GM12864 (cell line): ENCODE measurements around the gene ZNF785.

Source experiments
- DNase-seq: peaks from one replicate; pipeline ENCODE4 v3.0.0-alpha.2; 2011; ENCODE audit warnings: low read depth
- H3K4me3 ChIP-seq: 2 replicates; pipeline ENCODE4 v1.5.1; 2011; ENCODE audit warnings: mild to moderate bottlenecking, low read depth, low read length, control low read depth
- TF ChIP-seq, protein P1 (sequence below): IDR thresholded peaks from 2 replicates; pipeline ENCODE4 v1.5.1; 2011; ENCODE audit warnings: low read depth, mild to moderate bottlenecking, moderate library complexity, low read length, control low read depth, inconsistent platforms; ENCODE audit errors: missing control alignments

The ZNF785 gene

DNA sequence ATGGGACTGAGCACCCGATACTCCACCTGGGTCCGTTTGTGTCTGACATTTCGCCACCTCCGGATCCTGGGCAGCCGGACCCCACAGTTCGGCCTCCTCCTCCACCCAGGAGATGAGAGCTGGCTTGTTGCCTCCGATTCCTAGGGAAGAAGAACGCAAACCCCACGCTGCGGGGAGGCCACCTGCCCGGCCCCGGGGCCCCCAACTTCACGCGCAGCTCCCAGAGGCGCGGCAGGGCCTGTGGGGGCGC, 27.9 kb downstream of the ZNF785 start:
- DNase-seq: no peak
- TF ChIP-seq, protein P1, sequence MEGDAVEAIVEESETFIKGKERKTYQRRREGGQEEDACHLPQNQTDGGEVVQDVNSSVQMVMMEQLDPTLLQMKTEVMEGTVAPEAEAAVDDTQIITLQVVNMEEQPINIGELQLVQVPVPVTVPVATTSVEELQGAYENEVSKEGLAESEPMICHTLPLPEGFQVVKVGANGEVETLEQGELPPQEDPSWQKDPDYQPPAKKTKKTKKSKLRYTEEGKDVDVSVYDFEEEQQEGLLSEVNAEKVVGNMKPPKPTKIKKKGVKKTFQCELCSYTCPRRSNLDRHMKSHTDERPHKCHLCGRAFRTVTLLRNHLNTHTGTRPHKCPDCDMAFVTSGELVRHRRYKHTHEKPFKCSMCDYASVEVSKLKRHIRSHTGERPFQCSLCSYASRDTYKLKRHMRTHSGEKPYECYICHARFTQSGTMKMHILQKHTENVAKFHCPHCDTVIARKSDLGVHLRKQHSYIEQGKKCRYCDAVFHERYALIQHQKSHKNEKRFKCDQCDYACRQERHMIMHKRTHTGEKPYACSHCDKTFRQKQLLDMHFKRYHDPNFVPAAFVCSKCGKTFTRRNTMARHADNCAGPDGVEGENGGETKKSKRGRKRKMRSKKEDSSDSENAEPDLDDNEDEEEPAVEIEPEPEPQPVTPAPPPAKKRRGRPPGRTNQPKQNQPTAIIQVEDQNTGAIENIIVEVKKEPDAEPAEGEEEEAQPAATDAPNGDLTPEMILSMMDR: no peak
- peak overlapping the region; percentile 85 for H3K4me3 ChIP-seq

DNA sequence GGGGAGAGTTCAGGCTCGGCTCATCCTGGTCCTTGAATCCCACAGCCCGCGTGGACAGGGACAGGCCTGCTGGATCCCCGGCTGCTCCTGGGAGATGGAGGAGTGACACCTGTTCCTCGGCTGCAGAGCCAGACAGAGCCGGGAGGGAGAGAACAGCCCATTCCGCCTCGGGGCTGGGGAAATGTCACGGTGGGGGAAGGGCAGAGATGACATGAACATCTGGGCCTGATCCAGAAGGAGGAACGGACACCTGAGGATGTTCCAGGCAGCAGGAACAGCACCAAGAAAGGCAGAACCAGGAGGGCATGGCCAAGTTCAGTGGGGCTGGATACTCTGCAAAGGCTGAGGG, 29.4 kb downstream of the ZNF785 start:
- TF ChIP-seq, protein P1: no peak
- no peak for DNase-seq
- no peak overlapping the region for H3K4me3 ChIP-seq

DNA sequence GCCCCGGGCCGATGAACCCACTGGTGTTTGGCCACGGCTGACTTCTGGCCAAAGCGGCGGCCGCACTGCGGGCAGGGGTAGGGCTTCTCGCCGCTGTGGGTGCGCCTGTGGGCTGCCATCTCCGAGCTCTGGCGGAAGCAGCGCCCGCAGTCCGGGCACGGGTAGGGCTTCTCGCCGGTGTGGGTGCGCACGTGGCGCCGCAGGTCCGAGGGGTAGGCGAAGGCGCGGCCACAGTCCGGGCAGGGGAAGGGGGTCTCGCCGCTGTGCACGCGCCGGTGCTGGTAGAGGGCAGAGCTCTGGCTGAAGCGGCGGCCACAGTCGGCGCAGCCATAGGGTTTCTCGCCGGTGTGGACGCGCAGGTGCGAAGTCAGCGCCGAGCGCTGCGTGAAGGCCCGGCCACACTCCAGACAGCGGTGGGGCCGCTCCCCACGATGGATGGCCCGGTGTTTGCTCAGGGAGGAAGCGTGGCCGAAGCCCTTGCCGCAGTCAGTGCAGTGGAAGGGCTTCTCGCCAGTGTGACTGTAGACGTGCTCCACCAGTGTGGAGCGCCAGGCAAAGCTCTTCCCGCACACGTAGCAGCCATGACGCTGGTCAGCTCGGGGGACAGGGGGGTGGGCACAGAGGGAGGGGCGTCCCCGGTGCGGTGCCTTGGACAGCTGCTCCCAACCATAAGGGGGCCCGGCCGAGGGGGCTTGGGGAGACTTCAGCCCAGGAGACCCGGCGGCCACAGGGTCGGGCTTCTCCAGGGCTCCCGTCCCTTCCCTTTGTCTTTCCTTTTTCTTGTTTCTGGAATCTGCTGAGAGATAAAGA, 30.0 kb downstream of the ZNF785 start:
- no peak for DNase-seq
- TF ChIP-seq, protein P1: no peak
- no peak overlapping the region for H3K4me3 ChIP-seq

DNA sequence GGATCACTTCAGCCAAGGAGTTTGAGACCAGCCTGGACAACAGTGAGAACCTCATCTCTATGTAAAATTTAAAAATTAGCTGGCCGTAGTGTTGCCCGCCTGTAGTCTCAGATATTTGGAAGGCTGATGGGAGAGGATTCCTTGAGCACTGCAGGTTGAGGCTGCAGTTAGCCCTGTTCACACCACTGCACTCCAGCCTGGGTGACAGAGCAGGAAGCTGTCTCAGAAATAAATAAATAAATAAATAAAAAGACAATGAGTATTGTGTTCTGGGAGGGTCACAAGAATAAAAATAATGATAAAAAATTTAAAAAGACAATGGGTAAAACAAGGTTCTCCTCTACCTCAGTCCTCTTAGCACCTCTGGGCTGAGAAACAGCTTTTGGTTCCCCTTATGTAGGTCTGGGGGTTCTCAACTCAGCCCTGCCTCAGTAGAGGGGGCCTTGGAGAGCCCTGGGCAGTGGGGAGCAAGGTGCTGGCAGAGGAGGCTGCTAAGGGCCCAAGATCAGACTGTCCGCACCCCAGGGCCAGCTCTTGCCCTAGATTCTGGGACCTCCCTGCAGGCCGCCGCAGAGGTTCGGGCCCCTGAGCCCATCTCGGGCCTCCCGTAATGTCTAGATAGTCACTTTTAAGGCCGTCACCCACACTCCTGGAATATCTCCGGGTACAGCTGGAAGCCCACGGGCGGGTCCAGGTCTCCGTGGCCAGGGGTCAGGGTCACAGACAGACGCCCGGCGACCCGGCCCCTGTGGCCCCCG, 30.8 kb downstream of the ZNF785 start:
- TF ChIP-seq, protein P1: no peak
- no peak for DNase-seq
- no peak overlapping the region for H3K4me3 ChIP-seq

DNA sequence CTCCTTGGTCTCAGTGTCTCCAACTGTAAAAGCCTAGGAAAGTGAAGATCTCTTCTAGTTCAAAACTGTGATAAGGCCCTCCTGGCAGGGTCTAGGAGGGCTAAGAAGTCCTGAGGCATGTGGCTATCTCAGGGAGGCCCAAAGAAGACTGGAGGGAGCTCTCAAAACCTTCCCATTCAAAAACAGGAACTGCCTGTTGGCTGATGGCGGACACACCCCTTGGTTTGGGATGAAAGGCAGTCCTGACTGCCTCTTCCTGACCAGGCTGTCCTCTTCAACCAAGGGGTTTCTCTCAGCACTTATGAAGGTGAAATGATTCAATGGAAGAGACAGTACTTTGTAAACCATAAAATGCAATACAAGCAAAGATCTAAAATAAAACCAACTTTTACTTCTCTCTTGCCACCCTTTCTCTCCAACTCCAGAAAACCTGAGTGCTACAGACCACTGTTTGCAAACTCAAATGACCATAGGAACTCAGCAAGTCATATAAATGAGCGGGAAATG, 32.1 kb downstream of the ZNF785 start:
- no peak overlapping the region for H3K4me3 ChIP-seq
- no peak for DNase-seq
- TF ChIP-seq, protein P1: no peak

DNA sequence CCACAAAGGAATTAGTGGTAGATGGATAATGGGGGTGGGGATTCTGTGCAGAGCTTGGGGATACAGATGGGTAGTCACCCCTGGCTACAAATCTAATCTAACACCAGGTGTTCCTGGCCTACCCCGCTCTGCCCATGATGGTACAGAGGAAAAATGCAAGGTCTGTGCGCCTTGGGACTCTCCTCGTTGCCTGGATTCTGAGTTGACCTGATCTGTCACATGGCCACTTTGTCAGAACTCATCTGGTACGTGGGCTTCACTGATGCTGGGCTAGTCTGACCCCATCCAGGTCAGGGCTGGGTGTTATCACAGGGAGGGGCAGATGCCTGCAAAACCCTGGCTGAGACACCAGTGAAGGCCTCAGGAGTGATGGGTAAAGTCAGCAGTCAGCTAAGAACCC, 32.5 kb downstream of the ZNF785 start:
- TF ChIP-seq, protein P1: no peak
- no peak for DNase-seq
- H3K4me3 ChIP-seq: no peak overlapping the region

DNA sequence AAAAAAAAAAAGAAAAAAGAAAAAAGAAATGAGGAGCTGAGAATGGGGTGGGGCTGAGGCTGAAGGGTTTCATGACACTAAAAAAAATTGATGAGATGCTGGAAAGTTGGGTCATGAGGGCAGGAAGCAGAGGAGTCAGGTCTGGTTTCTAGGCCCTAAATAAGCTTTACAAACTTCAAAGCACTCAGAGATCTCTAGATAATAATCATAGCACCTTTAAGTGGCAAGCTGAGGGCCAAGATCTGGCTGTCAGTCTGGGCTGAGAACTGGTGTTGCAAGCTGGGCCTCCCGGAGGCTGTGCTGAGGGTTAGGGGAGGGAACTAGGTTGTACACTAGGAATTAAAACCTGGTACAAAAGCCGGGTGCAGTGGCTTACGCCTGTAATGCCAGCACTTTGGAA, 33.7 kb downstream of the ZNF785 start:
- no peak overlapping the region for H3K4me3 ChIP-seq
- no peak for DNase-seq
- TF ChIP-seq, protein P1: no peak
